ENCODE data around the gene OR10C1. TPM values are rescaled to one million over a fixed set of nuclear protein-coding genes. Genes with fewer than 3 reads are reported as not detected.

Gene OR10C1, protein sequence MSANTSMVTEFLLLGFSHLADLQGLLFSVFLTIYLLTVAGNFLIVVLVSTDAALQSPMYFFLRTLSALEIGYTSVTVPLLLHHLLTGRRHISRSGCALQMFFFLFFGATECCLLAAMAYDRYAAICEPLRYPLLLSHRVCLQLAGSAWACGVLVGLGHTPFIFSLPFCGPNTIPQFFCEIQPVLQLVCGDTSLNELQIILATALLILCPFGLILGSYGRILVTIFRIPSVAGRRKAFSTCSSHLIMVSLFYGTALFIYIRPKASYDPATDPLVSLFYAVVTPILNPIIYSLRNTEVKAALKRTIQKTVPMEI
- total RNA-seq, result not detected
- not detected for polyA plus RNA-seq
- not detected for total RNA-seq

DNA sequence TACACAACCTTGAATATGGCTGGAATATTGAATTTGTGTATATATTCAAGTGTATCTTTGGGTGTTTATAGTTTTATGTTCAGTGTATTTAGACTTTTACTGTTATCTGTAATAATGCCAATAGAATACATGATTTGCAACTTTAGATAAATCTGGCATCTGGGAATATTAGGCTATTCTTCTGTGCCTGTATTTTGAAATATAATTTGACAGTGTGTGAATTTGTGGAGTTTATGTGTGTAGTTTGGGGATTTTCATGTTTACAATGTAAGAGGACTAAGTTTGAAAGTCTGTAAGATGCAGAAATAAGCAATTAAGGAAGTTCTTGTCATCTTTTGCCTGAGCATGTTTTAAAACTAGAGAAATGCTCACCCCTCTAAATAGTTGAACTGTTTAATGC, at the start of gene OR10C1:
OR10C1 (plus strand) TSS at position 301 of the 400 bp plus-strand sequence. CDS start 710 bp downstream, outside the sequence.
- Histone ChIP-seq H3K27ac (ENCODE audit: low read depth, low read length) (no peak within 1 kb of the TSS), H3K36me3 (ENCODE audit: control insufficient read depth in 2 of 3, insufficient read depth in 3 of 3, low read length in 3 of 3) (no peaks in the 10 kb centered on the region), H3K4me1 (ENCODE audit: control insufficient read depth in 2 of 2, insufficient read depth in 2 of 2, low read length in 2 of 2) (no peaks in the 10 kb centered on the region), H3K27me3 (ENCODE audit: control insufficient read depth in 2 of 2, insufficient read depth in 2 of 2, low read length in 2 of 2) (no peaks in the 10 kb centered on the region), H3K9me3 (ENCODE audit: control insufficient read depth in 2 of 3, low read length in 3 of 3) (no peaks in the 10 kb centered on the region), H3K4me3 (ENCODE audit: low read length) (no peak within 1 kb of the TSS)
- Mint-ChIP-seq H3K9me3 (peaks cover 0 to 15% (median 1%) of the 10 kb centered on the region in 11 donors), H3K27ac (no peak within 1 kb of the TSS), H3K36me3 (peaks cover 0 to under 1% (median 0%) of the 10 kb centered on the region in 5 donors), H3K4me3 (no peak within 1 kb of the TSS), H3K27me3 (peaks cover 15 to 64% (median 50%) of the 10 kb centered on the region in 5 donors), H3K4me1 (no peaks in the 10 kb centered on the region)
- ATAC-seq, result no peak
- DNase-seq, result no peak
- intact Hi-C loops (cut with micrococcal nuclease), result no loop called here
- CTCF ChIA-PET, result no interaction called here
- POLR2A ChIA-PET, result no interaction called here

DNA sequence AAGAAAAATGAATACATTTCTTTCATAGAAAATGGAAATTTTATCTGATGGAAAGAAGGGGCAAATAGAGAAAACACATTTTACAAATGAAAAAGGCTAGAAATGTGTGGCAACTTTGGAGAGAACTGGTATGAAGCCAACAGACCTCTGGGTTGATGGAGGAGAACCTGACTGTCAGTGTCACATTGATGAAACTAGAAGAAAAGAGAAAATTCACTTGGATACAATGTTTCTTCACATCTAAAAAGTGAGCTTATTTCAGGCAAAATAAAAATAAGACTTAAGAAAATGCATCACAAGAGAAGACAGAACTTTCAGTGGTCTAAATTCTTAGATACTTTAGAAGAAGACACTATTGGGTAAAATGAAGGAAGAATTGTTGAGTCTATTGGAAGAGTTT, 43.8 kb upstream of the OR10C1 start, which contains the start of gene OR12D2:
OR12D2 (plus strand) TSS at position 301 of the 400 bp plus-strand sequence. CDS start 1,069 bp downstream, outside the sequence.
- Mint-ChIP-seq H3K27me3 (peaks cover 6 to 66% (median 48%) of the 10 kb centered on the region in 5 donors), H3K4me1 (no peaks in the 10 kb centered on the region), H3K4me3 (no peak within 1 kb of the TSS), H3K27ac (no peak within 1 kb of the TSS), H3K9me3 (peaks cover 0 to 10% (median 0%) of the 10 kb centered on the region in 11 donors), H3K36me3 (no peaks in the 10 kb centered on the region)
- ChIA-PET POLR2A (no interaction called here), CTCF (no interaction called here)
- Histone ChIP-seq H3K27me3 (ENCODE audit: control insufficient read depth in 2 of 2, insufficient read depth in 2 of 2, low read length in 2 of 2) (peaks cover 0 to 9% of the 10 kb centered on the region in 2 donors), H3K27ac (ENCODE audit: low read depth, low read length) (no peak within 1 kb of the TSS), H3K4me1 (ENCODE audit: control insufficient read depth in 2 of 2, insufficient read depth in 2 of 2, low read length in 2 of 2) (no peaks in the 10 kb centered on the region), H3K36me3 (ENCODE audit: control insufficient read depth in 2 of 3, insufficient read depth in 3 of 3, low read length in 3 of 3) (no peaks in the 10 kb centered on the region), H3K4me3 (ENCODE audit: low read length) (no peak within 1 kb of the TSS), H3K9me3 (ENCODE audit: control insufficient read depth in 2 of 3, low read length in 3 of 3) (no peaks in the 10 kb centered on the region)
- DNase-seq (no peak), ATAC-seq (no peak)
- intact Hi-C loops (cut with micrococcal nuclease), result no loop called here

DNA sequence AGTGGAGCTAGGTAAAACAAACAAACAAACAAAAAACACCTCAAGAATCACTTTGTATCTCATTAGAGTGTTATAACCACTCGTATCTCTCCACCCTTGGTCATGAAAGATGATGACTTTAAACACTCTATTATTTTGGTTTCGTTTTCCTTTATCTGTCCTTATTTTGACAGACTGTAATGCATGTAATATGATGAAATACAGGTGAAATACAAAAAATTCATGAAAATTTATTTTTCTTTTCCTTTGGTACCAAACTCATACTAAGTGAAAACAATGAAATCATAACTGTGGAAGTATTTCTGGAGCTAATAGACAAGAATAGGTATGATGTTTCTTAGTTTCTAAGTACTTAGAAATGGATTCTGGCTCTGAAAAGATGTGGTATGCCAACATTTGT, 39.6 kb upstream of the OR10C1 start:
- ATAC-seq, result no peak
- H3K4me3 Mint-ChIP-seq, result no peak overlapping the region

DNA sequence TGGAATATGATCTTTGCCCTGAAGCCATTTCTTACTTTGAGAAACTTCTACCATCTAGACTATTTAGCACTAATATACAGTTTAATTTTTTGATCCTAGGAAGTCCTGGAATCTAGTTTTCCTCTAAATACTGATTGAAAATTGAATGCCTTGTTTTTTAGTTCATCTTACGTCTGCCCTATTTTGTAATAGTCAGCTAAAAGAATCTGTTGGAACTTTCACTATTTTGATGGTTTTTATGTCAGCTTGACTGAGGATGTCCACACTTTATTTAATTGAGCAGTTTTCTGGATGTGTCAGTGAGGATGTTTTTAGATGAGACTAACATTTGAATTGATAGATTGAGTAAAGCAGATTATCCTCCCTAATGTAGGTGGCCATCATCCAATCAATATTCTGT, 35.3 kb upstream of the OR10C1 start:
- H3K36me3 Mint-ChIP-seq, result no peaks in the 10 kb centered on the region
- Histone ChIP-seq H3K4me3 (ENCODE audit: low read length) (no peak overlapping the region), H3K36me3 (ENCODE audit: control insufficient read depth in 2 of 3, insufficient read depth in 3 of 3, low read length in 3 of 3) (no peaks in the 10 kb centered on the region), H3K27ac (ENCODE audit: low read depth, low read length) (no peak overlapping the region), H3K9me3 (ENCODE audit: control insufficient read depth in 2 of 3, low read length in 3 of 3) (no peaks in the 10 kb centered on the region), H3K27me3 (ENCODE audit: control insufficient read depth in 2 of 2, insufficient read depth in 2 of 2, low read length in 2 of 2) (peaks cover 0 to 4% of the 10 kb centered on the region in 2 donors), H3K4me1 (ENCODE audit: control insufficient read depth in 2 of 2, insufficient read depth in 2 of 2, low read length in 2 of 2) (no peaks in the 10 kb centered on the region)
- peaks cover 7 to 73% (median 58%) of the 10 kb centered on the region in 5 donors for H3K27me3 Mint-ChIP-seq
- no peak for ATAC-seq
- ChIA-PET CTCF (no interaction called here), POLR2A (no interaction called here)
- intact Hi-C loops (cut with micrococcal nuclease), result no loop called here
- H3K4me1 Mint-ChIP-seq, result no peaks in the 10 kb centered on the region
- H3K27ac Mint-ChIP-seq, result no peak overlapping the region
- peaks cover 0 to 17% (median 6%) of the 10 kb centered on the region in 11 donors for H3K9me3 Mint-ChIP-seq
- no peak overlapping the region for H3K4me3 Mint-ChIP-seq
- no peak for DNase-seq

More for the DNA sequence above, 39.6 kb upstream of the OR10C1 start:
- Mint-ChIP-seq H3K27ac (no peak overlapping the region), H3K9me3 (peaks cover 0 to 15% (median 0%) of the 10 kb centered on the region in 11 donors), H3K36me3 (no peaks in the 10 kb centered on the region), H3K27me3 (peaks cover 9 to 77% (median 59%) of the 10 kb centered on the region in 5 donors), H3K4me1 (no peaks in the 10 kb centered on the region)
- no peak overlapping the region for H3K4me3 ChIP-seq (ENCODE audit: low read length)
- no peaks in the 10 kb centered on the region for H3K36me3 ChIP-seq (ENCODE audit: control insufficient read depth in 2 of 3, insufficient read depth in 3 of 3, low read length in 3 of 3)
- ChIA-PET POLR2A (interaction anchor here (1.0 kb wide), 1 partner anchor 10 kb away, joined by 3 read pairs; no protein-coding TSS in a partner anchor), CTCF (no interaction called here)
- intact Hi-C loops (cut with micrococcal nuclease), result no loop called here
- no peak overlapping the region for H3K27ac ChIP-seq (ENCODE audit: low read depth, low read length)
- H3K4me1 ChIP-seq (ENCODE audit: control insufficient read depth in 2 of 2, insufficient read depth in 2 of 2, low read length in 2 of 2), result no peaks in the 10 kb centered on the region
- DNase-seq, result no peak
- H3K27me3 ChIP-seq (ENCODE audit: control insufficient read depth in 2 of 2, insufficient read depth in 2 of 2, low read length in 2 of 2), result peaks cover 4 to 9% of the 10 kb centered on the region in 2 donors
- no peaks in the 10 kb centered on the region for H3K9me3 ChIP-seq (ENCODE audit: control insufficient read depth in 2 of 3, low read length in 3 of 3)

DNA sequence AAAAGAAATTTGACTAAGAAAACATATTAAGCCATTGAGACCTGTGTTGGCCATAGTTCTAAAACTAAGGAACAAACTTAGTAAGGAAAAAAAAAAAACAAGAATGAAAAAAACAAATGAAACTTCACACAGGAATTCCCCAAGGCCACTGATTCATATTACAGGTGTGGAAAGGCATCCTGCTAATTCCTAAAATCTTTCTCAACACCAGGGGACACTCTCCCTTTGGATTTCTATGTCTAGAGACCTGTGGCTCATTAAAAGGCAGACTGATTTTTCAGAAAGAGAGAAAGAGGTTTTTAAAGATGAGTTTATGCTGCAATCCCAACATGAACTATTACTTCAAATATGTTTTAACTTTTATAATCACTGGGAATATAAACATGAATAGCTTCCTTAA, 24.5 kb upstream of the OR10C1 start, which contains the start of gene OR12D1:
OR12D1 (plus strand) TSS at position 341 of the 400 bp plus-strand sequence.
- no peak within 1 kb of the TSS for H3K4me3 ChIP-seq (ENCODE audit: low read length)
- no peak for DNase-seq
- no peaks in the 10 kb centered on the region for H3K4me1 Mint-ChIP-seq
- H3K27ac ChIP-seq (ENCODE audit: low read depth, low read length), result no peak within 1 kb of the TSS
- peaks cover 22 to 55% (median 46%) of the 10 kb centered on the region in 5 donors for H3K27me3 Mint-ChIP-seq
- CTCF ChIA-PET, result no interaction called here
- intact Hi-C loops (cut with micrococcal nuclease), result no loop called here
- no peak within 1 kb of the TSS for H3K4me3 Mint-ChIP-seq
- H3K9me3 Mint-ChIP-seq, result peaks cover 0 to 24% (median 11%) of the 10 kb centered on the region in 11 donors
- H3K27me3 ChIP-seq (ENCODE audit: control insufficient read depth in 2 of 2, insufficient read depth in 2 of 2, low read length in 2 of 2), result no peaks in the 10 kb centered on the region
- H3K4me1 ChIP-seq (ENCODE audit: control insufficient read depth in 2 of 2, insufficient read depth in 2 of 2, low read length in 2 of 2), result no peaks in the 10 kb centered on the region
- POLR2A ChIA-PET, result no interaction called here
- ATAC-seq, result no peak
- H3K36me3 Mint-ChIP-seq, result peaks cover 0 to 5% (median 0%) of the 10 kb centered on the region in 5 donors
- no peak within 1 kb of the TSS for H3K27ac Mint-ChIP-seq
- no peaks in the 10 kb centered on the region for H3K36me3 ChIP-seq (ENCODE audit: control insufficient read depth in 2 of 3, insufficient read depth in 3 of 3, low read length in 3 of 3)
- peaks cover 0 to 5% (median 0%) of the 10 kb centered on the region in 3 experiments for H3K9me3 ChIP-seq (ENCODE audit: control insufficient read depth in 2 of 3, low read length in 3 of 3)

DNA sequence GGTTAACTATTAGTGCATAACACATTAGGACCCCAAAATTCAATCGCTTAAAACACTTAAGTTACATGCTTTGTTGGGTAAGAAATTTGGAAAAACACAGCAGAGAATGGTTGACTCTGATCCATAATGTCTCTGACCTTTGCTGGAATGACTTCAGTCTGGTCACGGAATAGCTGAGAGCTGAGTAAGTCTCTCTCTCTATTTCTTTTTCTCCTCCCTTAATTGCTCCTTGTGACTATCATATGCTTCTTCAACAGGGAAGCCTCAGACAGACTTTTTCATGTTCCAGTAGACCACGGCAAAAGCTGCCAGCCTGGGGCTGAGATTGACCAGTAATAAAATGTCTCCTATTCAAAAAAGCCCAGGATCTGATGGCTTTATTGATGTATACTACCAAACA, 19.6 kb upstream of the OR10C1 start:
- intact Hi-C loops (cut with micrococcal nuclease), result no loop called here
- DNase-seq, result no peak
- Mint-ChIP-seq H3K9me3 (peaks cover 0 to 7% (median 0%) of the 10 kb centered on the region in 11 donors), H3K4me3 (no peak overlapping the region), H3K4me1 (no peaks in the 10 kb centered on the region), H3K27me3 (peaks cover 27 to 67% (median 45%) of the 10 kb centered on the region in 5 donors), H3K36me3 (no peaks in the 10 kb centered on the region), H3K27ac (no peak overlapping the region)
- H3K9me3 ChIP-seq (ENCODE audit: control insufficient read depth in 2 of 3, low read length in 3 of 3), result no peaks in the 10 kb centered on the region
- H3K36me3 ChIP-seq (ENCODE audit: control insufficient read depth in 2 of 3, insufficient read depth in 3 of 3, low read length in 3 of 3), result no peaks in the 10 kb centered on the region
- no peak overlapping the region for H3K4me3 ChIP-seq (ENCODE audit: low read length)
- H3K27ac ChIP-seq (ENCODE audit: low read depth, low read length), result no peak overlapping the region
- ATAC-seq, result no peak
- H3K27me3 ChIP-seq (ENCODE audit: control insufficient read depth in 2 of 2, insufficient read depth in 2 of 2, low read length in 2 of 2), result no peaks in the 10 kb centered on the region
- no peaks in the 10 kb centered on the region for H3K4me1 ChIP-seq (ENCODE audit: control insufficient read depth in 2 of 2, insufficient read depth in 2 of 2, low read length in 2 of 2)
- CTCF ChIA-PET, result no interaction called here
- POLR2A ChIA-PET, result no interaction called here

DNA sequence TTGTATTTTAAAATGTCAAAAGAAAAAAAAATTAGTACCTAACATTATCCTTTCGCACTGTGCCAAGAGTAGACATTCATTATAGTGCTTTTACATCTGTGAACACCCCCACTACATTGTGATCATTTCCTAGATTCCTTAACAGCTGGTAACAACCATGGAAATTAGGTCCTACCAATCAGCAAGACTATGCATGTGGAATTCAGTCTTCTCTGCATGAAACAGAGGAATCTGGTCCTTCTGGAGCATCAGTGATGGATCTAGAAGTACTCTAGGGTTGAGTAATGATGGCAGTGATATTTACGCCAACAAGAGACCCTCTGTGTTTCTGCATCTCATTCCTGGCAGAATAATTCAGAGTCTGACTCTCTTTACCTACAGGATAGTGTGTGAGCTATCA, 14.9 kb upstream of the OR10C1 start:
- H3K9me3 Mint-ChIP-seq, result peaks cover 0 to 7% (median 0%) of the 10 kb centered on the region in 11 donors
- intact Hi-C loops (cut with micrococcal nuclease), result no loop called here
- H3K4me1 Mint-ChIP-seq, result peaks cover 0 to 1% (median 0%) of the 10 kb centered on the region in 7 donors
- DNase-seq, result no peak
- Histone ChIP-seq H3K9me3 (ENCODE audit: control insufficient read depth in 2 of 3, low read length in 3 of 3) (no peaks in the 10 kb centered on the region), H3K27ac (ENCODE audit: low read depth, low read length) (no peak overlapping the region), H3K4me3 (ENCODE audit: low read length) (no peak overlapping the region), H3K4me1 (ENCODE audit: control insufficient read depth in 2 of 2, insufficient read depth in 2 of 2, low read length in 2 of 2) (no peaks in the 10 kb centered on the region), H3K27me3 (ENCODE audit: control insufficient read depth in 2 of 2, insufficient read depth in 2 of 2, low read length in 2 of 2) (no peaks in the 10 kb centered on the region), H3K36me3 (ENCODE audit: control insufficient read depth in 2 of 3, insufficient read depth in 3 of 3, low read length in 3 of 3) (no peaks in the 10 kb centered on the region)
- ChIA-PET CTCF (no interaction called here), POLR2A (no interaction called here)
- H3K27me3 Mint-ChIP-seq, result peaks cover 21 to 74% (median 63%) of the 10 kb centered on the region in 5 donors
- no peak for ATAC-seq
- no peak overlapping the region for H3K27ac Mint-ChIP-seq
- H3K4me3 Mint-ChIP-seq, result no peak overlapping the region
- peaks cover 0 to 4% (median 0%) of the 10 kb centered on the region in 5 donors for H3K36me3 Mint-ChIP-seq
